ENCODE results near the gene FNDC3B.
A peak's percentile ranks its signal among the peaks of the same experiment; 100 is the strongest.

Gene FNDC3B

DNA sequence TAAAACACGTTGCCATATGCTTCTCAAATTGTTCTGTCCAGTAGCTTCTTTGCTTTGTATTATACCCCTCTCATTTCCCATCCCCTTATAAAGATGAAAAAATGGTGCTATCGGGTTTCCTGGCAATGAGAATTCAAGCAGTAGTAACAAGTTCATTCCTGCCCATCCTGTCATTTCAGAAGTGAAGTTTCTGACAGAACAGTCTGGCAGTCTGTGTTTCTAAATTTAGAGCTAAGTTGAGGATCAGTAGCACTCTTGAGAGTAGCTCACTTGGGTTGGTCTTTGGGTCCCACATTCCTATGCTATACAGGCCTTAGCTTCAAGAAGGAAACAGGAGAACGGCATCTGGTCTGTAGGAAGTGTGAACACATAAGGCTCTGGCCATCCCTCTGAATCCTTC lies 274.3 kb downstream of the FNDC3B start:
- DNase-seq (ENCODE audit: low read depth), result no peak

DNA sequence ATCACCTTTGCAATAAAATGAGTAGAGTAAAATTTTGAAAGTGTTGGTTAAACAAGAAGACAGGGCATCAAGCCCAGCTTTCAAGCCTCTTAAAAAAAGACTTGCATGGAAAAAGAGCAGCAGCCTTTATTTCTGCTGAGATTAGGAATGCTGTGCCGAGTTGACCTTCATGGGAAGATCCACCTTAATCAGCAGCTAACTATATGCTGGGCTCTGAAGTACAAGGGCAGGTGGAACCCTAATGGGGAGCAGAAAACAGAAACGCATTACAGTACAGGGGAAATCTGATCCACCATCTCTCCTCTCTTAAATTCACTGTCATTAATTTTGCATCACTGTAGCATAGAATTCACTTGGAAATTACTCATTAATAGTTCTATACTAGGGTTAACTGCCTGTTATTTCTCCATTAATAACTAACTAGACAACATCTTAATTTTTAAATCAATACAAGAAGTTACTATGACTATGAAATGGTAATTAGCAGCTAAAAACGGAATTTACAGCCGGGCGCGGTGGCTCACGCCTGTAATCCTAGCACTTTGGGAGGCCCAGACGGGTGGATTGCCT lies 275.3 kb downstream of the FNDC3B start:
- no peak for DNase-seq (ENCODE audit: low read depth)

DNA sequence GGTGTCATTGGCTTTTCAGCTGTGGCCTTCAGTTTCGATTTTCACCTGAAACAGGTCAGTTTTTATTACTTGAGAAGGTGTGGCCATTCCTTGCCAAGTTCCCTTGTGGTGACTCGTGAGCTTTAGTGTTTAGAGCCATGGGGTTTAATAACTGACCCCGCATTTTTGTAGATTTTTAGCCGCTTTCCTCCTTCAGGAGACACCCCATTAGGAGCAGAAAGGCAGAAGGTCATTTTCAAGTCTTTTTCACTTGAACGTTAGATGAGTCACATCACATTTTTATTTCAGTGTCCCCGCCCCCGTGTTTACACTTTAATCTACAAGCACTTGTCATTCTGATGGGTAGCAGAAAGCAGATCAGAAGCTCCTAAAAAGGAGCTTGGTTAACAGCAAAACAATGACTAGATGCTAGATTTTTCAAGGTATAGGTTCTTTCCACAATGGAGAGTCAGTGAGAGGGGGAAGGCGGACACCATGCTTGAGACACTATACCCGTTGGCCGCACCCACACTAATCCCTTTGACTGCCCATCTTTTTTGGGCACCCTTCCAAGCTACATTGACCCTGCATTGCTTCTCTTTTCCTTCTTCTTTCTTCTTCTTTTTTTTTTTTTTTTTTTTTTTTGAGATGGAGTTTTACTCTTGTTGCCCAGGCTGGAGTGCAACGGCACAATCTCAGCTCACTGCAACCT lies 276.2 kb downstream of the FNDC3B start:
- no peak for DNase-seq (ENCODE audit: low read depth)

DNA sequence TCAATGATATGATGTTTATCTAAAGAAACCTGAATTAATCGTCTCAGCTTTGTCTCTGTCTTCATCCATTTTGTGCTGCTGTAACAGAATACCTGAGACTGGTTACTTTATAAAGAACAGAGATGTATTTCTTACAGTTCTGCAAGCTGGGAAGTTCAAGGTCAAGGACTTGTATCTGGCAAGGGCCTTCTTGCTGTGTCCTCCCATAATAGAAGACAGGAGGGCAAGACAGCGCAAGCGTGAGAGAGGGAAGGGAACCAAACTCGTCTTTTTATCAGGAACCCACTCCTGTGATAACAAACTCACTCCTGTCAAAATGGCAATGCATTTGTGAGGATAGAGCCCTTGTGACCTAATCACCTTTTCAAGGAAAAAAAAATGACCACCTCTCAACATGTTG lies 277.4 kb downstream of the FNDC3B start:
- no peak for DNase-seq (ENCODE audit: low read depth)

DNA sequence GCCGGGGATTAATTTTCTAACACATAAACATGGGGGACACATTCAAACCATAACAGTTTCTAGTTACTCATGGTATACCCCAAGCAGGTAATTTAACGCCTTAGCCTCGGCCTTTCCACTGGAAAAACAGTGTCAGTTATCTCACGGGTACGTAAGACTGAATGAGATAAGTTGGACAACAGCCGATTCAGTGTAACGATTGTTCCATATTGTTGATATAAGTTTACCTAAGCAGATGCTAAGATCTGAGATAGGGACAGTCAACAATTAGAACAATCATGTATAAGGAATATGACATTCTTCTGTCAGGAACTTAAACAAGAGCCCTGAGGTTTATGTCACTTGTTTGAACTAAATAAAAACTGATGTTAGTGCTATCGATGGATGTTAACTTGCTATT lies 278.1 kb downstream of the FNDC3B start:
- DNase-seq (ENCODE audit: low read depth), result no peak

DNA sequence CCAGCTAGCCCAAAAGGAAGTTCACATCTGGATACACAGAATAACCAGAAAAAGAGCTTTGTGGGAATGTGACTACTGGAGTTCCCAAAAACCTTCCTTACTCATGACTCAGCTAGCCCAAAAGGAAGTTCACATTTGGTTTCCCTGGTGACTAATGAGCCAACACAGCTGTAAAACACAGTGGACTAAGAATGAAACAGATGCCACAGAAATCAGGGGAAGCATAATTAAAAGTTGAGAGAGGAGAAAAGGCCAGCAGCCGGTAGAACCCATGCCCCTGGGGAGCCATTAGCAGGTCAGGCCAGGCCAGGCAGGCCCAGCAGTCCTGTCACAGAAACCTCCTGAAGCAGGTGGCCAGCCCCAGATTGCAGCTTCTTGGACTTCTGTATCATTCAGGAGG lies 278.6 kb downstream of the FNDC3B start:
- DNase-seq (ENCODE audit: low read depth), result no peak

DNA sequence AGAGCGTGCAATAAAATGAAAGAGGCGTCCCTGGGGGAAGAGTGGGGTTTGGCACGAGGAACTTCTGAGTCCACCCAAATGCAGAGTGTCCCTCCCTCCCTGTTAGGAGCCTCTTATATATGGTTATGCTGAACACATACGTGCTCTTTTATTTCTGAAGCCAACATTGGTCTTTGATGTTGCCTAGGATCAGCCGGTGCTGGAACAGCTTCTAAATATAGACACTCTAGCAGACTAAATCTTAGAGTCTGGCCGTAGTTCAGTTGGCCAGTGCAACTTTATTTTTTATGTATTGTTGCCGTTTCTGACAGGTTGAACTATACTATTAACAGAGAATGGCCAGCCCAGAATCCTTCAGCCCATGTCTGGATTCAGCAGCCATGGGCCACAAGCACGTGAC lies 280.2 kb downstream of the FNDC3B start:
- no peak for DNase-seq (ENCODE audit: low read depth)

DNA sequence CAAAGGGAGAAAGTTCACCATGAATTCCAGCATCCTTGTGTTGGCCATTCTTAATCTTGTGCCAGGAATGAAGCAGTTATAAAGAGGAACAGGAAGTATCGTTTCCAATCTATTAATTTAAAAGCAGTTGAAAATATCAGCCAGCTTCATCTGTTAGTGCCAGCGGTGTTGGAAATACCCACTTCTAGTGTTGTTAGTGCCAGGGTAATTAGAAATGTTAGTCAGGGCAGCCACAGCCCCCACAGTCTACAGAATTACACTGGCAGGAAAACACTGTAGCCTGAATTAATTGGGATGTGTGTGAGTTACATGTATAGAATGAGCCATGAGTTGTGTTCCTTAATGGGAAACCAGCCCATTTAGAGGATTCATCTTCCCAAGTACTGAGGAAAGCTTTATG lies 281.1 kb downstream of the FNDC3B start:
- DNase-seq (ENCODE audit: low read depth), result no peak

DNA sequence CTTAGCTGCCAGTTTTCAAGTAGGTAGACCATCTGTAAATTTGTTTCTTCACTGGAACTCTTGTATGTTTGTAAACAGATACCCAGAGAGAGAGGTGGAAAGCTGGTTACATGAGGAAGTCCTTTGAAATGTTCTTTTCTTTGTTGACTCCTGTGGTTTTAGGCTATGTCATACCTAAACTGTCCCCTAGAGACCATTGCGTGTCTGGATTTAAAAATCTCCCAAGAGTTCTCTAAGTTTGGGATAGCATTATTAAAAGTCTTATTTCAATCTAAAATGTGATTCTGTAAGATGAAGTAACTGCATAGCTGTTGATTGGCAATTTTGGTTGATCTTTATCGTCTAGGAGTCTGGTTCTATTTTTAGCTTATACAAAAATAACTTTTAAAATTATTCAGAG lies 281.7 kb downstream of the FNDC3B start:
- no peak for DNase-seq (ENCODE audit: low read depth)

DNA sequence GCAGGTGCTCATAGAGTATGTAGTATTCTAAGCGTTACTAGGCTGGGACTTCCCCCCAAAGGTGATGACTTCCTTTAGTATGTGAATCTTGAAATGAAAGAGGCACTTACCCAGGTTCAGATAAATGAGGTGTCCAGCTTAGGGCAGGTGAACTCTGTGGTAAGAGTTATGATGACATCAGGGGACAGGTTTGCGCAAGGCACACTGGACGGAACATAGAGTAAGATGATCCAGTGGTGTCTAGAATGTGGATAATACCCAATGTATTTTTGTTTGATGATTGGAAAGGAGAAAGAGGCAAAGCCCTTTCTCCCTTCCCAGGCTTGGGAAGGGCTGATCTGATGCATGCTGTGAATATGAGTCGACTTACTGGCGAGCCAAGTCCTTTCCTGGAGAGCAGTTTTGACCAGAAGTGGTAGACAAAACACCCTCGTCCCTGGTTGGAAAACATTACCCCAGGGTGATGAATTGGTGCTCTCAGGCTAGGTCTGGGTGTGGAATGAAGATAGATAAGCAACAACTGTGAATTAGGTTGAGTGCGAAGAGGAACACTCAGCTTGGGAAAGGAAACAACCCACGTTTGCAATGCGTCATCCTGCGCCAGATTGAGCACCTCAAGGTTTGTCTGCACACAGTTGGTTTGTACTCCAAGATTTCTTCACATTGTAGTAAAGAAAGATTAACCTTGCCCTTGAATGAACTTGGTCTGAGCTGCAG lies 284.7 kb downstream of the FNDC3B start:
- no peak for DNase-seq (ENCODE audit: low read depth)

DNA sequence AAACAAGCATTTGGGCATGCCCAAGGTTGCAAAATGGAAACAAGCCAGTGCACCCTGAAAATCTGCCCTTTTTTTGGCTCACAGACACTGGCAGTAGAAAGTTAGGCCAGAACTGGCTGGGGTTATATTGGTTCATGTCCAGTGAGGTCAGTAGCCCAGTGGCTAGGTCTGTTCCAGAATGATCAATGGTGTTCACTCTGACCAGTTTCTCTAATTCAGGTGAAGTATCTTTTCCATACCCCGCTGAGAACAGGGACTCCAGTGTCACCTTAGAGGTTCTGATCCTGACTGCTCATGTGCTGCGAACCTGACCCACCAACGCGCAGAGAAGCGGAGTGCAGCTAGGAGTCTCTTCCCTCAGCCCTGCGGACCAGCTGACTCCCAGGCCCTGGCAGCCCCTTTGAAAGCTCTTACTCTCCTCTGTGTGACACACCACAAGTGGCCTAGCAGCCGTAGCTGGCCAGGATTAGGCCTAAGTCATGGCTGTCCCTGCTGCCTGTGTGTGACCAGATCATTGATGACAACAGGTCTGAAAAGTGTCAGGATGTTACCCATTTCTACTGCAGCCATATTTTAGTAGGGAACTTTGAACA lies 285.3 kb downstream of the FNDC3B start:
- DNase-seq (ENCODE audit: low read depth), result no peak

DNA sequence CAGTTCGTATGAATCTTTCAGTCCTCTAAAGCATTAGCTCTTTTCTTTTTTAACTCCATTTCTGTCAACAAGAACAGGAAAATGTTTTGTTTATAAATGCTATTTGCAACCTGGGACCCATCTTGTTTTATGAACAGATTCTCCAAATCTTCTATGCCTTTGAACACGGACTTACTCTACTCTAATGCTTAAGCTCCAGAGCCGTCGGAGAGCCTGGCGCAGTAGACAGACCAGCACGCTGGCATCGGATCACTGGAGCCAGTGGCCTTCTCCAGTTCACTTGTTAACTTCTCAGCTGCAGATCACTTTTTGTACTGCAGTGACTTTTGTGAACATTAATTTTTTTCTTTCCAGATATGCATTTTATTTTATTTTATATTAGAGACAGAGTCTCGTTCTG lies 286.1 kb downstream of the FNDC3B start:
- no peak for DNase-seq (ENCODE audit: low read depth)

DNA sequence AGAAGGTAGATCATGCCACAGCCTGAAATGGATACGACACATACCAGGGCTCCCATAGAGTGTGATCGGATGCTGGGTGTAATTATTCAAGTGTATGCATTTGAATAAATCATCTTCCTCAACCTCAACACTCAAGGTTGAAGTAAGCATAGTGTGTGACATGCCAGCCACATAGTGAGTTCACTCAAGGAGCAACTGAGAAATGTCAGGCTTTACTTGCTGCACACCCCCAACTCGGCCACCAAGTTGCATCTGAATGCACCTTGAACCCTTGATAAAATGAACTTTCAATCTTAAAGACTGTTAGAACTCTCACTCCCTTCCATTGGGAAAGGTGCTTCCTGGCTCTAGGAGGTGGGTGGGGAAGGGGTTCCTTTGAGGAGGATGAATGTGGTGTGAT lies 287.6 kb downstream of the FNDC3B start:
- DNase-seq (ENCODE audit: low read depth), result no peak

DNA sequence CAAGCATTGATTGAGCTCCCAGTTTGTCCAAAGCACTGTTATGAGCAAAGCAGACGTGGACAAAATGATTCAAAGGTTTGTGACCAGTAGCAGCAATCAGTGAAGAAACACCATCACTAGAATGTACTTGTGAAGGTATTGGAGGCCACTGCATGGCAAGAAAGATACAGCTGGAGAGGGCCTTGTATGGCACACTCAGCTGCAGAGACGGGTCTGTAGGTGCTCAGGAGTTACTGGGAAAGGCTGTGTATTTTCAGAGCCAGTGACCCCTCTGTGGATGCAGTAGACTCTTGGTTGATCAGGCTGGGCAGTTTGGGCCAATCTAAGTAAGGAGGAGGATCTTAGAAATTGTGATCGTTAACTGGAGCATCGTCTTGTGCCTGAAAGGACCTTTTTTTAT lies 288.9 kb downstream of the FNDC3B start:
- no peak for DNase-seq (ENCODE audit: low read depth)

DNA sequence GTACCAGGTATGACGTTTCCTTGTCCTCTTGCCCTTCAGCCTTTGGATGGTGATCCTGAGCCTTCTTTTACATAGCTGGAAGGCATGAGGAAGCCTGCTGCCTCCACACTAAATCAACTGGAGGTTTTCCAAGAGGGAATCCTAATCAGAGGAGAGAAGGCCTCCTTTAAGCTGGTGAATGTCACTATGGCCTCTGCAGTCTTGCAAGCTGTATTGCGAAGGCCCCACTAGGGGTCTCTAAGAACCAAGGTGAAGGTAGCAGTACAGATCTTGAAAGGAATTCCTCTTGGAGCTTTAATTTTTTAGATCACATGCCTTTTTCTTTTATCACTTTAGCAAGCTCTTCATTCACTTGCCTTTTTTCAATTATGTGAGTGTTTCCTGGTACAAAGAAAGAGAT lies 289.7 kb downstream of the FNDC3B start:
- no peak for DNase-seq (ENCODE audit: low read depth)

DNA sequence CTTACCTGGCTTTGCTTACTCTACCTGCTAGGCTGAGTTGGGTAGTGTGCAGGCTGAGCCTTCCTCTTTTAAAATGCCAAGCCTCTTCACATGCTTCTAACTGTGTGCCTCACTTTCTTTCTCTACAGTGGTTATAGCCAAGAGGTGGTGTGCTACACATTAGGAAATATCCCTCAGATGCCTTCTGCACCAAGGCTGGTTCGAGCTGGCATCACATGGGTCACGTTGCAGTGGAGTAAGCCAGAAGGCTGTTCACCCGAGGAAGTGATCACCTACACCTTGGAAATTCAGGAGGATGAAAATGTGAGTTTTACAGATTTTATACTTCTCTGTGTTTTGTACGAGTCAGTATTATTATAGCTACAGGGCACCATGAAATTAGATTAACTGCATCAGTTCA lies 291.0 kb downstream of the FNDC3B start:
- no peak for DNase-seq (ENCODE audit: low read depth)

DNA sequence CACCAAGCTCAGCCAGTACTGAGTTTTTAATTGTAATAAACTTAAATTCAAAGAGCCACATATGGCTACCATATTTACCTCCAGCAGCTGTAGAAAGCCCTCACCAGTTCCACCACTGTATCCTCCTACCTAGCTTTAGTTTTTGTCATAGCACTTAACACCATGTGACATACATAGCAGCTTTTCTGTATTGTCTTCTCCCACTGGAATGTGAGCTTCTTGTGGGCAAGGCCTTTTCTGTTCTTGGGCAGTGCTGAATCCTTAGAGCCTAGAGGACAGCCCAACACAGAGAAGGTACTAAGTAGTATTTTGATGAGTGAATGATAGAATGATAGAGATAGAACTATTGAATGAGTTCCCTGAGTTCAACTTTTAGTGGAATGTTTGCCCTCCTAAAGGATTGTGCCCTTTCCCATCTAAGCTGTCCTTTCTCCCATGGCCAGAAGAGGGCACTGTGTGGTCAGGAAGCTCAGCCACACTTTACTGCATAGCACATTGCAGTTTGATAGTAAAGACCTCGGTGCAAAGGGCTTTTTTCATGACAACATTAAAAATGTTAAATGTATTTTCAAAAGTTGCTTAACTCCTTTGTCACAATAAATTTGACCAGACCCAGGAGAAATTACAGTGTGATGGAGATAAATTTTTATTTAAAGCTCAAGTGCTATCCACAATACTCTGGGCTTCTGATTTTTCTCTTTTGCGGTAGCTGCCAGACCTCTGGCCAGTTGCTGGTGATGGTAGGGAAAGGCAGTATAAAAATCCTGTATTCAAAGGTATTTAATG lies 293.1 kb downstream of the FNDC3B start:
- DNase-seq (ENCODE audit: low read depth), result peak; percentile 18

DNA sequence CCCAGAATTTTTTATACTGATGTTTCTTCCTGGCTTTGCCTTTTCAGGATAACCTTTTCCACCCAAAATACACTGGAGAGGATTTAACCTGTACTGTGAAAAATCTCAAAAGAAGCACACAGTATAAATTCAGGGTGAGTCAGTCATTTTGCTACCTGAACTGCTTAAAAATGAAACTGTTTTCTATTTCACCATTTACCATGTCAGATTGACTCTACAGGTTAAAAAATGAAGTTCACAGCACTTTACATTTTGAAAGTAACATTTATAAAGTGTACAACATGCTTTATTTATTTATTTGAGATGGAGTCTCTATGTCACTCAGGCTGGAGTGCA lies 293.6 kb downstream of the FNDC3B start:
- no peak for DNase-seq (ENCODE audit: low read depth)

DNA sequence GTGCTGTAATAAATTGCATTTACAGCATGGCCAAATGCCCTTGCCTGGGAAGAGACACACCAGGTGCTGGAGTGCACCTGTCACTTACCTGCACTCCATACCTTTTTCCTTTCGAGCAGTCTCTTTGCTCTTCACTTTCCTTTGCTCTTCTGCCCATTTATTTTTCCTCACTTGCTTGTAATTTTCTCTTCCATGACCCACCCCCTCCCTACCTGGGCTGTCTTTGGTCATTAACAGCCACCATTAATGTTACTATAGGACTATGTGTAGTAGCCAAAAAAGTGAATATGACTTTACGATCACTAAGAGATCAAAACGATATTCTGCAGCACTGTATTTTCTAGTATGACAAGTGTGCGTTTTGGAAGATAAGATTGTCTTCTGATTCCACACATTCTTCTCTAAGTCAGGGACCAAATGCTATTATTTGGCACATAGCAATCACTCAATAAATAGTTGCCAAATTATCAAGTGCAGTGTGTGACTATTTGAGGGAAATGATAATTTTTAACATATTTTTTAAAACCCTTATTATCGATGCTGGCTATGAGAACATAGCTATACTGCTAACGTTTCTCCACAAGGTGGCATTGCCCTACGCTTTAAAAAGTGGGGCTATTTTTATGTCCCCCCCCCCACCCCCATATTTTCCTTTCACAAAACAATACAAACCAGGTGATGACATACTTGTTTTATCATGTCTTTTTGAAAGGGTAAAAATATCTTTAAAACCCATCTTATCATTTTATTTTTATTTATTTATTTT lies 294.5 kb downstream of the FNDC3B start:
- no peak for DNase-seq (ENCODE audit: low read depth)

DNA sequence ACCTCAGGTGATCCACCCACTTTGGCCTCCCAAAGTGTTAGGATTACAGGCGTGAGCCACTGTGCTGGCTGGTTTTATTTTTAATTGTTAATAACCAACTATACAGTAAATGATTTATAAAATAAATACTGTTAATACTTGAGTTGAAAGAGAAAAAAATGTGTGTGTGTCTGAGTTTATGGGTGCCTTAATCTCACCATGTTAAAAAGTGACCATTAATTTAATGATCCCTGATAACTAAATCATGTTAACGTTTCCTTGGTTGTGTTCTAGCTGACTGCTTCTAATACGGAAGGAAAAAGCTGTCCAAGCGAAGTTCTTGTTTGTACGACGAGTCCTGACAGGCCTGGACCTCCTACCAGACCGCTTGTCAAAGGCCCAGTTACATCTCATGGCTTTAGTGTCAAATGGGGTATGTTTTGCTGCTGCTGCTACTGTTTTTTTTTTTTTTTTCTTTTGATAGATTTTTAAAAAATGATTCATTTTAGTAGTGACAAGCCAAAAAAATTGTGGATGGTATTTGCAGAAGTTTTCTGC lies 295.4 kb downstream of the FNDC3B start:
- DNase-seq (ENCODE audit: low read depth), result no peak

DNA sequence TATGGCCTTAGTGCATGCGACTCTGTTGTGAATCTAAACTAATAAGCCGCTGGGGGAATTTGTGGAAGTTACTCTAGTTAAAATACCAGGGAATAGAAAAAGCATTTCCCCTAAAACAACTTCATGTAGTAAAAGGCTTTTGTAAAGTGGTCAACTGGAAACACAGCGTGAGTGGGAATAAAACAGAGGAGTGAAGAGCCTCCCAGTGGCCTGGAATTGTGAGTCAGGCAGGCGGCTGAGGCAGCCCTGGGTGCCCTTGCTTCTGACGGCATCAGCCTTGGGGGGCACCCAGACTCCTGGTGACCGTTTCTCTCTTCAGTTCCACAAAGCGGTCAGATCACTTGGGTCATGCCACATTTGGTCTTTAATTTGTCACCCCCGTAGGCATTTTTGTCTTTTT lies 300.5 kb downstream of the FNDC3B start:
- no peak for DNase-seq (ENCODE audit: low read depth)

DNA sequence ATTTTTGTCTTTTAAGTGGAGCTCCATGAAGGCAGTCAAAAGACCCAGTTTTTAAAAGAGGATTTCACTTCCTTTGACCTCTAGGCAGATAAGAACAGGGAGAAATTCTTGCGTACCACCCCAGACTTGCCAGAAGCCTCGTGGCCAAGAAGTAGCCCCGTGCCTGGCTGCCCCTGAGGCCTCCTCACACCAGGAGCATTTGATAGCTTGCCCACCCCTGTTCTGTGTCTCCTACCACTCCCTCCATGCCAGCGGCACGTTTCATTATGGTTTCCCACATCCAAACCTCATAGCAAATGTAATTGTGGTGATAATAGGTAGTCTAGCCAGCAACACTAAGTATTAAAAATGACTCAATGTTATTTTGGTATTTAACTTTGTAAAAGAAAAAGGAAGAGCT lies 301.2 kb downstream of the FNDC3B start:
- DNase-seq (ENCODE audit: low read depth), result no peak

Measured in activated T-helper 1 cell treated with Interleukin-2 at 50 U/mL for 16 hours (primary cell).